ENCODE measurements around the gene TKFC.

The TKFC gene, protein sequence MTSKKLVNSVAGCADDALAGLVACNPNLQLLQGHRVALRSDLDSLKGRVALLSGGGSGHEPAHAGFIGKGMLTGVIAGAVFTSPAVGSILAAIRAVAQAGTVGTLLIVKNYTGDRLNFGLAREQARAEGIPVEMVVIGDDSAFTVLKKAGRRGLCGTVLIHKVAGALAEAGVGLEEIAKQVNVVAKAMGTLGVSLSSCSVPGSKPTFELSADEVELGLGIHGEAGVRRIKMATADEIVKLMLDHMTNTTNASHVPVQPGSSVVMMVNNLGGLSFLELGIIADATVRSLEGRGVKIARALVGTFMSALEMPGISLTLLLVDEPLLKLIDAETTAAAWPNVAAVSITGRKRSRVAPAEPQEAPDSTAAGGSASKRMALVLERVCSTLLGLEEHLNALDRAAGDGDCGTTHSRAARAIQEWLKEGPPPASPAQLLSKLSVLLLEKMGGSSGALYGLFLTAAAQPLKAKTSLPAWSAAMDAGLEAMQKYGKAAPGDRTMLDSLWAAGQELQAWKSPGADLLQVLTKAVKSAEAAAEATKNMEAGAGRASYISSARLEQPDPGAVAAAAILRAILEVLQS

GRCh38 chr11:61332797-61333549 is at the start of gene TKFC, which contains the start of gene DDB1:
TKFC (plus strand) TSS chr11:61333228; CDS start chr11:61334729, 1,501 bp downstream.
DDB1 (minus strand) TSS chr11:61333105; CDS start chr11:61332968, 137 bp downstream.
- peak; percentile 94 for DNase-seq (ENCODE audit: low read depth, low spot score)

GRCh38 chr11:61283613-61284012 is 49.4 kb upstream of the TKFC start:
- no peak for DNase-seq (ENCODE audit: low read depth, low spot score)

DNA sequence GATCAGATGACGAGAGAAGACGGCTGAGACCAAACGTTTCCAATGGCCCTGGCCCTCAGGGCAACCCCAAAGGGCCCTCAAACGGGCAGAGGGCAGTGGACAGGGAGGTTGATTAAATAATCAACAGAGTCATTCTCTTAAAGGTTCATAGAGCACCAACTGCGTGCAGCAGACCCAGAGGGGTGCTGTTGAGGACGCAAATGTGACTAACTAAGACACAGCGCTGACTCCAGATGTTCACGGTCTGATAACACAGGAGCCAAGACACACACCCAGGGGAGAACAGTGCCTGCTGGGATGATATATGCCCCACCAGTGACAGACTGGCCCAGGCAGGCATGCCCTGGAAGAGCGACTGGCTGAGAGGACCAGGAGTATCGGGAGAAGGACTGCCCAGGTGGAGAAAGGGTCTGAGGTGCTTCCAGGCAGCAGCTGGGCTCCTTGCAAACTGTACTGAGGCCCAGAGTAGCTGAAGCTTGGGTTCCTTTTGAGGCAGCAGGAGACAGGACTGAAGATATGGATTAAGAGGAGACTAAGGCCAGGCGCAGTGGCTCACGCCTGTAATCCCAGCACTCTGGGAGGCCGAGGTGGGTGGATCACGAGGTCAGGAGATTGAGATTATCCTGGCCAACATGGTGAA is 45.6 kb upstream of the TKFC start:
- no peak for DNase-seq (ENCODE audit: low read depth, low spot score)

GRCh38 chr11:61290905-61291690 is 41.9 kb upstream of the TKFC start:
- no peak for DNase-seq (ENCODE audit: low read depth, low spot score)

DNA sequence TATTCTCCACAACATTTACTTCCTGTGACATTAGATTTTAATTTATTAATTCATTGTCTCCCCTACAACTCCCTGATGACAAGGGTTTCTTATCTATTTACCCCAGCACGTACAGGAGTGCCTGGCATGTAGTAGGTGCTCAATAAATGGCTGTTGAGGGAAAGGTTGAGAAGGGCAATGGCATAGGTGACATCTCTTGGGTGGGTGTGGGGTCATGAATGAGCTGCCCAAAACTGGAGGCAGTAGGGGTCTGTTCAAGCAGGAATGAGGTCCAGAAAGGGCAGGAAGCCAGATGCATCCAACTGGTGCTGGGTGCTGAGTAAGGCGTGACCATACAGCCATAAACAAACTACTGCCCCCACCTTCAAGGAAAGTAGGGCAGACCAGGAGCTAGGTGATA is 40.7 kb upstream of the TKFC start:
- DNase-seq (ENCODE audit: low read depth, low spot score) = no peak

GRCh38 chr11:61293867-61294716 is 38.9 kb upstream of the TKFC start:
- DNase-seq (ENCODE audit: low read depth, low spot score) = no peak

GRCh38 chr11:61294717-61295595 is 38.1 kb upstream of the TKFC start, which contains the start of gene VWCE:
VWCE (minus strand) TSS chr11:61295316; CDS start chr11:61295037, 279 bp downstream.
- peak; percentile 23 for DNase-seq (ENCODE audit: low read depth, low spot score)

DNA sequence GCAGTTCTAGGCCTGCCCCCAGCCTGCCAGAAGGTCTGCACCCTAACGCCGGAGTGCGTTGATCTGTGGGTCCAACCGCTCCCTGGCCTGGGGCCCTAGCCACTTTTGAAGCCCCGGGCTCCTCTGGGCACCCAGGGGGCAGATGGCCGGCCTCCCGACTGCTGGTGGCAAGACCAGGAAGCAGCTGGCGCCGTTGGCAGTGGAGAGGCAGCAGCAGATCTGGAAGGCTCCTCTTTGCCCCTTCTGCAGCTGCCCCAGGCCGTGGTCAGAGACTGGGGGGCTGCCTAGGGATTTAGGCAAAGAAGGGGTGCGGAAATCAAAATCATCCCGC is 37.5 kb upstream of the TKFC start:
- no peak for DNase-seq (ENCODE audit: low read depth, low spot score)

- no peak for DNase-seq (ENCODE audit: low read depth, low spot score)
Observed at GRCh38 chr11:61297341-61297740, 35.7 kb upstream of the TKFC start.

GRCh38 chr11:61297746-61298145 is 35.3 kb upstream of the TKFC start:
- no peak for DNase-seq (ENCODE audit: low read depth, low spot score)

DNA sequence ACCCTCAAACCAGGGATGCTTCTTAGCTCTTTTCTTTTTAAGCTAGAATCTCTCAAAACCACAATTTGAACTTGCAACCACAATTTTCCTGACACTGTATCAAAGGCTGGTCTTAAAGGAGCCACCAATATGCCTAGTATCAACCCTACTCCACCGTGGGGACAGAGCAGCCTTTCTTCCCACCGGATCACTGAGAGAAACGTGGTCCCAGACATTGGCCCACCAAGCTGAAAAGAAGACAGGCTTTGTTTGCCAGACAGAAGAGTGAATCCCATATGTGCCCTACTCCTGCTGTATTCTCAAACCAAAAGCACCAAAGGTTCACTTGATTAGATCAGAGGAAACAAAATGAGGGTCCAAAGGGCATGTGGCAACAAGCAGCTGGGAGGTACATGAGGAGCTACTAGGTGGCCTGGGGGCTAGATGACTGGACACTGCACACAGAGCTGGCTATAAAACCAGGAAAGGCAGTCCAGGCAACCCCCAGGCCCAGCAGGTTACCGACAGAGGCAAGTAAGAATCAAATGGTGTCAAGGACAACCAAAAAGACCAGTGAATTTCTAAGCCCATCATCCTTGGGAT is 34.3 kb upstream of the TKFC start:
- no peak for DNase-seq (ENCODE audit: low read depth, low spot score)

DNA sequence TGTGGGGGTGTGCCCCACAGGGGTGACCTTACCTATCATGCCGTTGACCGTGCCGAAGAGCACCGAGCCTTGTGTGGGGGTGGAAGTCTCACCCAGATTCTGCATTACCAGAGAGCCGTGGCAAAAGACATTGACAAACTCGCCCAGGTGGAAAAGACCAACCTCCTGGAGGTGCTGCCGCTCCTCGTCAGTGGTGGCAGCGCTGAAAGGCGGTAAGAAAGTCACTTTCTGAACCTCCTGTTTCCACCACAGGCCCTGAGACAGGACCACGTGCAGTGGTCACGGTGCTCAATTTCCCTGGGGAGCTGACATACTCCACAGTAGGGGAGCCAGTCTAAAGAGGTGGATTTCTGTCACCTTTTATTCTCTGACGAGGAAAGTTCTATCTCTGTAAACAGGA is 30.5 kb upstream of the TKFC start:
- DNase-seq (ENCODE audit: low read depth, low spot score) = no peak

- DNase-seq (ENCODE audit: low read depth, low spot score) = no peak
Observed at GRCh38 chr11:61303725-61304124, 29.3 kb upstream of the TKFC start.

DNA sequence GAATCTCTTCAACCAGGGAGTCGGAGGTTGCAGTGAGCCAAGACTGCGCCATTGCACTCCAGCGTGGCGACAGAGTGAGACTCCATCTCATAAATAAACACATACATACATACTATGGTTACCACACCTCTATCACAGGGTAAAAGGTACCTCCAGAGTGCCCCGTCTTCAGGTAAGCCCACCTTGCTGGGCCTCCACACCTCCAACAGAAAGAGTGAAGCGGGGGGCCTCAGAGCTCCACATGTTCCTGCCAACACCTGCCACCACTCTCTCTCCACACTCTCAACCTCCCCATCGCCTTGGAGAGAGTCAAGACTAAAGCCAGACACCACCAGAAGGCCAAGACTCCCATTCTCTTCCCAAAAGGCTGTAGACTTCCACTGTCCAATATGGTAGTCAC is 27.6 kb upstream of the TKFC start:
- DNase-seq (ENCODE audit: low read depth, low spot score) = no peak

- no peak for DNase-seq (ENCODE audit: low read depth, low spot score)
Observed at GRCh38 chr11:61306221-61306620, 26.8 kb upstream of the TKFC start.

DNA sequence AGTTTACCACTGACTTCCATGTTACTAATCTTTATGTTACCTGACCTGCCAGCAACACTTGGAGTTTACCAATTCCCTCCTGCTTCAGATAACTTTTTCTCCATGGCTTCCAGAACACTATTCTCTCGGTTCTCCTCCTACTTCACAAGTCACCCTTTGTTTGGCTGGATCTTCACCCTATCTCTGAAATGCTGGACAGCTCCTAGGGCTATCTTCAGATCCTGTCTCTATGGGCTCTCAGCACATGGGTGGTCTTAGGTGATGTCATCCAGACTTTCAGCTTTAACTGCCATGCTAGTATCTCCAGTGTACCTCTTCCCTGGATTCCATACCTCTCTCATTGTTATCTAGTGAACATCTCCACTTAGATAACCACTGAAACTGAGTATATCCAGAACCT is 25.7 kb upstream of the TKFC start:
- no peak for DNase-seq (ENCODE audit: low read depth, low spot score)

DNA sequence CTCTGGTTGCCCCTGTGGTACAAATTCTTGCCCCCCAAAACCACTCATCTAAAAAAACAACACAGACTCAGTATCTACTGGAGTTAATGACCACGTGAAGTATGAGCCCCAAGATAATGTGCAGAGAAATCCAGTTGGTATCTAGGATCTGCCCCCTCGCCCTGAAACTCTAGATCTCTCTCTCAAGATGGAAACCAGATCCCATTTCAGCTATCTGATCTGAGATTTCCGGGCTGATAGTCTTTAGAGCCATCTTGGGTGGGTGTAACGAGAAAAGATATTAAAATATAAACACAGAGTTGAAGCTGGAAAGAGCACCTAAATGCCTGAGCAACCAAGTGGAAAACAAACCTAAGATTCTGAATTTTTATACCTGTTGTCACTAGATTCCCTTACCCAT is 23.9 kb upstream of the TKFC start:
- no peak for DNase-seq (ENCODE audit: low read depth, low spot score)

DNA sequence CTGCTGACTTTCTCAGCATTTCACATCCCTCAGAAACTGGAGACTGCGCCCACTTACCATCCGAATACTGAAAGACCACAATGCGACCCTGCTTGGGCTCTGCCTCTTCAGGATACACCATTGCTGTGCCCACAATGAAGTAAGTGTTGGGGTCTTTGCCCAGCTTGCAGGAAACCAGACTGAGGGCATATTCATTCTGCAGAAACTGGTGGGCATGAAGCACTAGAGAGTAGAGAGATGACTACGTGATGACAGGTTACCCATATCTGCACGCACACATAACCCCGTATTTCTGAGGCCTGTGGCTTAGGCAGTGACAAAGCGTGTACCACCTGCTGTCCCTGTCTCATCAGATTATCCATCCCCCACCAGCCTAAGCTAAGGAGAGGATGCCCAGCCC is 23.3 kb upstream of the TKFC start:
- no peak for DNase-seq (ENCODE audit: low read depth, low spot score)

- DNase-seq (ENCODE audit: low read depth, low spot score) = no peak
Observed at GRCh38 chr11:61310749-61311148, 22.3 kb upstream of the TKFC start.
